Neuronal stem cell (in vitro differentiated cells): ENCODE measurements around the gene LUC7L2.

Experiments
- DNase-seq: peaks from one replicate; pipeline ENCODE4 v3.0.0-alpha.2; 2013; ENCODE audit warnings: low spot score
- H2AFZ ChIP-seq: one replicate; pipeline ENCODE4 v1.6.1; 2013; ENCODE audit warnings: mild to moderate bottlenecking, low read length, inconsistent platforms
- H2AK5ac ChIP-seq: 2 replicates; pipeline ENCODE4 v1.6.1; 2013; ENCODE audit warnings: low read depth, mild to moderate bottlenecking, inconsistent platforms, low read length, moderate library complexity, mixed read lengths
- H2BK120ac ChIP-seq: 2 replicates; pipeline ENCODE4 v1.6.1; 2013; ENCODE audit warnings: low read depth, mild to moderate bottlenecking, inconsistent platforms, low read length, moderate library complexity, mixed read lengths
- H2BK12ac ChIP-seq: one replicate; pipeline ENCODE4 v1.6.1; 2013; ENCODE audit warnings: low read length, inconsistent platforms
- H2BK15ac ChIP-seq: 2 replicates; pipeline ENCODE4 v1.6.1; 2013; ENCODE audit warnings: mild to moderate bottlenecking, low read length, inconsistent platforms, mixed read lengths
- H2BK5ac ChIP-seq: one replicate; pipeline ENCODE4 v1.6.1; 2013; ENCODE audit warnings: inconsistent platforms, mild to moderate bottlenecking, low read length, moderate library complexity
- H3K14ac ChIP-seq: one replicate; pipeline ENCODE4 v1.6.1; 2013; ENCODE audit warnings: low read length, inconsistent platforms
- H3K18ac ChIP-seq: 2 replicates; pipeline ENCODE4 v1.6.1; 2013; ENCODE audit warnings: low read length, inconsistent platforms
- H3K23ac ChIP-seq: 2 replicates; pipeline ENCODE4 v1.6.1; 2013; ENCODE audit warnings: low read depth, mild to moderate bottlenecking, mixed read lengths, low read length, inconsistent platforms; ENCODE audit not compliant: poor library complexity
- H3K27ac ChIP-seq: replicated peaks from 3 replicates; pipeline ENCODE4 v1.5.1; 2013; ENCODE audit warnings: low read length, inconsistent platforms
- H3K27me3 ChIP-seq, 3 experiments: 2 replicates each; pipeline ENCODE4 v1.6.1; 2013; ENCODE audit warnings: low read length in 3 of 3, mild to moderate bottlenecking in 2 of 3, inconsistent platforms in 1 of 3, low read depth in 1 of 3, mixed read lengths in 1 of 3, moderate library complexity in 1 of 3; ENCODE audit not compliant: control insufficient read depth in 3 of 3, insufficient read depth in 3 of 3
- H3K36me3 ChIP-seq, 2 donors: replicated peaks in 1 of 2; 2 replicates each; pipeline ENCODE4 v1.6.1; 2013; ENCODE audit warnings: low read length in 2 of 2; ENCODE audit not compliant: control insufficient read depth in 2 of 2, insufficient read depth in 2 of 2
- H3K4ac ChIP-seq: 2 replicates; pipeline ENCODE4 v1.6.1; 2013; ENCODE audit warnings: inconsistent platforms, mild to moderate bottlenecking, low read length, moderate library complexity
- H3K4me1 ChIP-seq, 2 donors: 1 replicate in 1 of 2; 2 replicates in 1 of 2; pipeline ENCODE4 v1.6.1; 2013; ENCODE audit warnings: low read length in 2 of 2, low read depth in 1 of 2; ENCODE audit not compliant: control insufficient read depth in 2 of 2, insufficient read depth in 1 of 2
- H3K4me2 ChIP-seq: one replicate; pipeline ENCODE4 v1.6.1; 2013; ENCODE audit warnings: mild to moderate bottlenecking, low read length, inconsistent platforms; ENCODE audit not compliant: insufficient read depth, poor library complexity, severe bottlenecking
- H3K4me3 ChIP-seq, 2 donors: 2 replicates each; pipeline ENCODE4 v1.5.1; 2013; ENCODE audit warnings: low read length in 2 of 2, mild to moderate bottlenecking in 2 of 2, inconsistent platforms in 1 of 2, moderate library complexity in 1 of 2
- H3K79me1 ChIP-seq: one replicate; pipeline ENCODE4 v1.6.1; 2013; ENCODE audit warnings: low read depth, mild to moderate bottlenecking, inconsistent platforms, low read length, moderate library complexity
- H3K9ac ChIP-seq: one replicate; pipeline ENCODE4 v1.6.1; 2013; ENCODE audit warnings: mild to moderate bottlenecking, low read depth, low read length, inconsistent platforms; ENCODE audit not compliant: poor library complexity
- H3K9me3 ChIP-seq, 2 donors: replicated peaks in 1 of 2; 2 replicates each; pipeline versions ENCODE3 to v1.6.1; 2013; ENCODE audit warnings: low read length in 2 of 2, mild to moderate bottlenecking in 2 of 2, inconsistent platforms in 1 of 2, low read depth in 1 of 2, mixed read lengths in 1 of 2, moderate library complexity in 1 of 2; ENCODE audit not compliant: control insufficient read depth in 2 of 2, insufficient read depth in 1 of 2
- H4K8ac ChIP-seq: one replicate; pipeline ENCODE4 v1.6.1; 2013; ENCODE audit warnings: low read depth, mild to moderate bottlenecking, inconsistent platforms, low read length, moderate library complexity
- H4K91ac ChIP-seq: one replicate; pipeline ENCODE4 v1.6.1; 2013; ENCODE audit warnings: low read length, low read depth, mild to moderate bottlenecking, inconsistent platforms; ENCODE audit not compliant: poor library complexity
- WGBS, 2 donors: extraction: QIAGEN DNeasy Blood & Tissue Kit; methylation state at CpG; one replicate each; pipeline ENCODE4 v1.1.7; 2013; ENCODE audit warnings: missing lambda C conversion rate in 2 of 2, mixed read lengths in 1 of 2; ENCODE audit not compliant: insufficient read length in 2 of 2, insufficient replicate concordance in 1 of 2; ENCODE audit errors: extremely low coverage in 2 of 2; 5-methylcytosine and 5-hydroxymethylcytosine counted together

The LUC7L2 gene

DNA sequence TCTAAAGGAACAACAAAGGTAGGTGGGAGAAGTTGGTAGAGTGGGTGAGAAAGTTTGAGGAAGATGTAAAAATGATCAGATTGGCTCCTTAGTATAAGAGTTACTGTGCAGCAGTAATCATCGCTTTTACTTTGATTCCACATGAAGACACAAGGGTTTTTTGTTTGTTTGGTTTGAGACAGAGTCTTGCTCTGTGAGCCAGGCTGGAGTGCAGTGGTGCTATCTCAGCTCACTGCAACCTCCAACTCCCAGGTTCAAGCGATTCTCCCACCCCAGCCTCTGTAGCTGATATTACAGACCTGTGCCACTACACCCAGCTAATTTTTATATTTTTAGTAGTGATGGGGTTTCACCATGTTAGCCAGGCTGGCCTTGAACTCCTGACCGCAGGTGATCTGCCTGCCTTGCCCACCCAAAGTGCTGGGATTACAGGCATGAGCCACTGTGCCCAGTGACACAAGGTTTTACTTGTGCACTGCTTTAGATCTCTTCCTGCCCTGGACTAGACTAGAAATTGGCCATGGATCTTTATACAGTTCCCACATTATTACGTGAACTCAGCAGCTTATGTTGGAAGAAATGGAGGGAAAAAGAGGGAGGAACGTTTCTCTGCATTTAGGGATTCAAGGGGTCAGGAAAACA is 10.7 kb downstream of the LUC7L2 start:
- H2BK5ac ChIP-seq = no peak overlapping the region
- H2BK15ac ChIP-seq = no peak overlapping the region
- peaks cover 0 to 7% of the 10 kb centered on the region in 2 donors for H3K4me1 ChIP-seq
- no peak overlapping the region for H3K4me3 ChIP-seq
- no peak overlapping the region for H2AK5ac ChIP-seq
- no peak overlapping the region for H3K4ac ChIP-seq
- no peak overlapping the region for H3K9ac ChIP-seq
- H3K27ac ChIP-seq = no peak overlapping the region
- no CpG with 5 or more reads among the region's 5 CpGs for WGBS, 2 donors
- H4K8ac ChIP-seq = no peak overlapping the region
- H3K27me3 ChIP-seq = no peaks in the 10 kb centered on the region
- no peak overlapping the region for H3K14ac ChIP-seq
- H3K18ac ChIP-seq = no peak overlapping the region
- no peak for DNase-seq
- H3K23ac ChIP-seq = no peak overlapping the region
- no peak overlapping the region for H2AFZ ChIP-seq
- no peaks in the 10 kb centered on the region for H3K9me3 ChIP-seq
- peaks cover 4 to 92% of the 10 kb centered on the region in 2 donors for H3K36me3 ChIP-seq
- no peak overlapping the region for H4K91ac ChIP-seq
- no peak overlapping the region for H2BK120ac ChIP-seq
- H2BK12ac ChIP-seq = no peak overlapping the region
- no peaks in the 10 kb centered on the region for H3K79me1 ChIP-seq
- H3K4me2 ChIP-seq = no peak overlapping the region

DNA sequence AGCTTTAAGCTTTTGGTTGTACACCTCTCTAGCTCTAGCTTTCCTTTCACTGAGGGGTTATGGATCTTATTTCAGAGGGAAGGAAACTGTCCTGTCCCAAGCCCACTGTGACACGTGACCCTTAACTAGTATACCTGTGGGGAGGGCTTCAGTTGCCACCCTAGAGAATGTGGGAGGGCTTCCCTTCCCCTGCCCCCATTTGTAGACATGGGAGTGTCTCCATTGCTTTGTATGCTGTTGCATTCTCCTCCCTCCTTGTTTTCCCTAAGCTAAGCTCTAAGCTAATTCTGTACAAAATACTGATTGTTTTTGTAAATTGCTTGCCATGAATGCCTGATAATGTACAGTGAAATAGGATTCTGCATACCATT is 11.2 kb downstream of the LUC7L2 start:
- no CpG with 5 or more reads among the region's 1 CpG for WGBS, 2 donors
- H2AFZ ChIP-seq = no peak overlapping the region

DNA sequence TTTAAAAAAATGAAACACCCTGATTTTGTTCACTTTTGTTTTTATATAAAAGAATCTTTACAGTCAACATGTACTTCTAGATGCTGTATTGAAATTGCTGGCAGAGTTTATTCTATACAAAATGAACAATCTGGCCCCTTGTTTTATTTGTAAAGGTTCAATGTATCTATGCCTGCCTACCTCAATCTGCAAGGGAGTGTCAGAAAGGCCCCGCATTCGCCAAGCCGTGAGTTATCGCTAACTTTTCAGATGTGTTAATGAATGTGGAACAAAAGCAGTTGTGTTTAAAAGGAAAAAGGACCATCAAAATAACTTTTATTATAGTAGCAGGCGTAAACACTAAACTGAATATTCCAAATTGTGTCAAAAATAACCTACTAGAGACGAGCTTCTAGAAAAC is 14.6 kb downstream of the LUC7L2 start:
- Histone ChIP-seq H2BK5ac (no peak overlapping the region), H3K4me1 (peaks cover 0 to 7% of the 10 kb centered on the region in 2 donors), H2BK120ac (no peak overlapping the region), H4K91ac (no peak overlapping the region), H2BK12ac (no peak overlapping the region), H3K27me3 (no peaks in the 10 kb centered on the region), H3K27ac (no peak overlapping the region), H2AK5ac (no peak overlapping the region), H2AFZ (no peak overlapping the region), H2BK15ac (no peak overlapping the region), H3K79me1 (no peaks in the 10 kb centered on the region), H3K14ac (no peak overlapping the region), H3K9ac (no peak overlapping the region), H3K18ac (no peak overlapping the region), H4K8ac (no peak overlapping the region), H3K9me3 (no peaks in the 10 kb centered on the region), H3K4me2 (no peak overlapping the region), H3K23ac (no peak overlapping the region), H3K4me3 (no peak overlapping the region), H3K36me3 (peaks cover 5 to 93% of the 10 kb centered on the region in 2 donors), H3K4ac (no peak overlapping the region)
- no CpG with 5 or more reads among the region's 6 CpGs for WGBS, 2 donors
- no peak for DNase-seq

More for the DNA sequence above, 11.2 kb downstream of the LUC7L2 start:
- no peak overlapping the region for H3K23ac ChIP-seq
- H2AK5ac ChIP-seq = no peak overlapping the region
- peaks cover 3 to 92% of the 10 kb centered on the region in 2 donors for H3K36me3 ChIP-seq
- no peak for DNase-seq
- H3K27me3 ChIP-seq = no peaks in the 10 kb centered on the region
- no peak overlapping the region for H3K18ac ChIP-seq
- no peaks in the 10 kb centered on the region for H3K9me3 ChIP-seq
- no peak overlapping the region for H3K27ac ChIP-seq
- no peak overlapping the region for H3K4ac ChIP-seq
- H3K79me1 ChIP-seq = no peaks in the 10 kb centered on the region
- no peak overlapping the region for H3K4me3 ChIP-seq
- no peak overlapping the region for H2BK12ac ChIP-seq
- H3K9ac ChIP-seq = no peak overlapping the region
- H3K4me1 ChIP-seq = peaks cover 0 to 7% of the 10 kb centered on the region in 2 donors
- no peak overlapping the region for H2BK120ac ChIP-seq
- no peak overlapping the region for H3K4me2 ChIP-seq
- H4K91ac ChIP-seq = no peak overlapping the region
- no peak overlapping the region for H3K14ac ChIP-seq
- no peak overlapping the region for H2BK5ac ChIP-seq
- no peak overlapping the region for H4K8ac ChIP-seq
- H2BK15ac ChIP-seq = no peak overlapping the region

DNA sequence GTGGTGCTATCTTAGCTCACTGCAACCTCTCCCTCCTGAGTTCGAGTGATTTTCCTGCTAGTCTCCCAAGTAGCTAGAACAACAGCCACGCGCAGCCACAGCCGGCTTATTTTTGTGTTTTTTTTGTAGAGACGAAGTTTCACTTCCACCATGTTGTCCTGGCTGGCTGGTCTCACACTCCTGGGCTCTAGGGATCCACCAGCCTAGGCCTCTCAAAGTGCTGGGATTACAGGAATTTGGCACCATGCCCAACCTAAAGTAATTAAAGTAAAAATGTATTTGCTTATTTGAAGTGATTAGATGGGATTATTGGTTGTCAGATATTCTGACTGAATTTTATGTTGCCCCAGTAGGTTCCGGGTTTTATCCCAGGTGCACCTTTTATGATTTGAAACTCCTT is 22.7 kb downstream of the LUC7L2 start:
- no peak overlapping the region for H2AFZ ChIP-seq
- no peaks in the 10 kb centered on the region for H3K79me1 ChIP-seq
- H2BK120ac ChIP-seq = no peak overlapping the region
- H3K4me2 ChIP-seq = no peak overlapping the region
- no peak overlapping the region for H3K18ac ChIP-seq
- H2BK12ac ChIP-seq = no peak overlapping the region
- no peaks in the 10 kb centered on the region for H3K9me3 ChIP-seq
- DNase-seq = no peak
- H3K27me3 ChIP-seq = no peaks in the 10 kb centered on the region
- no peak overlapping the region for H3K23ac ChIP-seq
- H3K14ac ChIP-seq = no peak overlapping the region
- H3K27ac ChIP-seq = no peak overlapping the region
- no peak overlapping the region for H2BK5ac ChIP-seq
- no peak overlapping the region for H3K9ac ChIP-seq
- no peak overlapping the region for H2AK5ac ChIP-seq
- no peak overlapping the region for H4K91ac ChIP-seq
- no peak overlapping the region for H3K4ac ChIP-seq
- H3K36me3 ChIP-seq = peaks cover 3 to 91% of the 10 kb centered on the region in 2 donors
- H4K8ac ChIP-seq = no peak overlapping the region
- no peak overlapping the region for H2BK15ac ChIP-seq
- WGBS, 2 donors = no CpG with 5 or more reads among the region's 6 CpGs
- H3K4me3 ChIP-seq = no peak overlapping the region
- no peaks in the 10 kb centered on the region for H3K4me1 ChIP-seq
